ENCODE measurements around the gene PRMT3. TPM values are rescaled to one million over a fixed set of nuclear protein-coding genes. Genes with fewer than 3 reads are reported as not detected.

PRMT3 gene
- total RNA-seq, 1 experiment from 2014 or later, result 23.6 TPM

DNA sequence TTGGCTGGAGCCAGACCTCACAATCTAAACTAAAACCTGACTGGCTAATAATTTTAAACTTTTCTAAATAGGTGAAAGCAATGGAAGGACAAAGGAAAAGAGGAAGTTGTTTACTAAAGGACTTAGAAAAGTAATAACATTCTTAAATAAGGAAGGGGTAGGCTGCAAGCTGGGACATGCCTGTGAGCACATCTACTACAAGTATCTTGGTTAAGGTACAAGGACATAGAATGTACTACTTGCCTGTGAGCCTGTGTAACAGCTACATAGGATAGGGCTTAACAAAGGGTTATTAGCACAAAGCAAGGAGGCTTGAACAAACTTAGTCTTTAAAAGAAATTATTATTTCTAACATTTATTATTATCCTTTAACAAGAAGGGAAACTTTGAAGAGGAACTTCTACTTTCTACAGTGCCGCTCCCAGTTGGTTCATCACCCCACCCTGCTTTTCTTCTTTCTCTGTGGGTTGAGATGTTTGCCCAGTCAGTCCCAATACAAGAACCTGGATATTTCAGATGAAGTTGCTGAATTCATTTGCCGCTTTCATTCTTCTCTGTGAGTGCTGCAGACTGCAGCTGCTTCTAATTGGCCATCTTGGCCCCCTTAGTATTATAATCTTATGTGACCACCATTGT is 87.5 kb downstream of the PRMT3 start:
- Histone ChIP-seq H3K79me2 (ENCODE audit: low read depth) (no peaks in the 10 kb centered on the region), H3K27ac (no peak overlapping the region), H3F3A (ENCODE audit: insufficient read depth, low read depth) (0 out of 2 replicates have a peak, but pooled peaks cover 8% of the 10 kb centered on the region), H3K4me2 (no peak overlapping the region), H2AFZ (no peak overlapping the region), H3K4me3 (no peak overlapping the region), H3K36me3 (ENCODE audit: low read depth) (peaks cover 5% of the 10 kb centered on the region; the same call in 1 of the 2 replicates), H3K9me3 (ENCODE audit: insufficient read depth, low read depth) (no peaks in the 10 kb centered on the region), H3K27me3 (ENCODE audit: insufficient read depth, low read depth) (no peaks in the 10 kb centered on the region), H3K9me2 (ENCODE audit: insufficient read depth) (no peaks in the 10 kb centered on the region), H3K4me1 (replicated peaks; ENCODE audit: insufficient read depth) (no peaks in the 10 kb centered on the region; the same call in 1 of the 2 replicates), H4K20me1 (ENCODE audit: insufficient read depth) (no peaks in the 10 kb centered on the region)
- TF ChIP-seq, protein P1, sequence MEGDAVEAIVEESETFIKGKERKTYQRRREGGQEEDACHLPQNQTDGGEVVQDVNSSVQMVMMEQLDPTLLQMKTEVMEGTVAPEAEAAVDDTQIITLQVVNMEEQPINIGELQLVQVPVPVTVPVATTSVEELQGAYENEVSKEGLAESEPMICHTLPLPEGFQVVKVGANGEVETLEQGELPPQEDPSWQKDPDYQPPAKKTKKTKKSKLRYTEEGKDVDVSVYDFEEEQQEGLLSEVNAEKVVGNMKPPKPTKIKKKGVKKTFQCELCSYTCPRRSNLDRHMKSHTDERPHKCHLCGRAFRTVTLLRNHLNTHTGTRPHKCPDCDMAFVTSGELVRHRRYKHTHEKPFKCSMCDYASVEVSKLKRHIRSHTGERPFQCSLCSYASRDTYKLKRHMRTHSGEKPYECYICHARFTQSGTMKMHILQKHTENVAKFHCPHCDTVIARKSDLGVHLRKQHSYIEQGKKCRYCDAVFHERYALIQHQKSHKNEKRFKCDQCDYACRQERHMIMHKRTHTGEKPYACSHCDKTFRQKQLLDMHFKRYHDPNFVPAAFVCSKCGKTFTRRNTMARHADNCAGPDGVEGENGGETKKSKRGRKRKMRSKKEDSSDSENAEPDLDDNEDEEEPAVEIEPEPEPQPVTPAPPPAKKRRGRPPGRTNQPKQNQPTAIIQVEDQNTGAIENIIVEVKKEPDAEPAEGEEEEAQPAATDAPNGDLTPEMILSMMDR (conservative IDR thresholded peaks at IDR 0.05), result no peak
- no peak for TF ChIP-seq EZH2 (IDR thresholded peaks at IDR 0.05; ENCODE audit: low read depth)
- BruUV-seq (replicated peaks), result no TSS peak
- no peak for DNase-seq
- POLR2A ChIA-PET (ENCODE audit: unreplicated experiment), result no interaction called here
- CTCF ChIA-PET, result no interaction called here
- intact Hi-C loops (cut with micrococcal nuclease; ENCODE audit: unreplicated experiment), result no loop called here

DNA sequence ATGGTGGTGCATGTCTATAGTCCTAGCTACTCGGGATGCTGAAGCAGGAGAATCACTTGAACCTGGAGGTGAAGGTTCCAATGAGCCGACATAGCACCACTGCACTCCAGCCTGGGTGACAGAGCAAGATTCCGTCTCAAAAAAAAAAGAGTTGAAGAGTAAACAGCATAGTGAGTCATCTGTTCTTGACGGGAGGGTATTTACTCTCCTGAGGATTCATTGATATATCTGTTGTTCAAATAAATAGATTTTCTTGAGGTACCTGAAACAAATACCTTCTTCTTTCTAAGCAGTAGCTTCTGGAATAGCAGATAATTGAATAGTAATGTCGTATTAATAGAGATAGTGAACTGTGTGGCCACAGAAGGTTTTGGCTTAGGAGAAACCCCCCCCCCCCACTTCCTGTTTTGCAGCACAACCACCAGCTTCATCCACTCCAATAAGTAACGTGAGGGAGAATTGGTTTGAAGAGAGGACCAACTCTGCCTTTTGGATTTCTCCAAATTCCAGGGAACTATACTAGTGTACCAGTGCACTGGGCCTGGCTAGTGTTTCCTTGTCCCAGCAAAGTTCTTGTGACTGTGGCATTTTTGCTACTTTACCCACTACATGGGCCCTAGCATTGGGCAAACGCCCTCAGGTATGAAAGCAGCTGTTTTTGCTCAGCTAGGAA is 90.0 kb downstream of the PRMT3 start:
- intact Hi-C loops (cut with micrococcal nuclease; ENCODE audit: unreplicated experiment), result no loop called here
- no TSS peak for BruUV-seq (replicated peaks)

GRCh38 chr11:20479513-20479912 is 92.0 kb downstream of the PRMT3 start:
- Histone ChIP-seq H3K27ac (no peak overlapping the region), H3K4me1 (replicated peaks; ENCODE audit: insufficient read depth) (no peaks in the 10 kb centered on the region; the same call in 1 of the 2 replicates), H3K4me3 (no peak overlapping the region), H4K20me1 (ENCODE audit: insufficient read depth) (no peaks in the 10 kb centered on the region), H3K36me3 (ENCODE audit: low read depth) (no peaks in the 10 kb centered on the region), H2AFZ (no peak overlapping the region), H3K9me2 (ENCODE audit: insufficient read depth) (no peaks in the 10 kb centered on the region), H3K79me2 (ENCODE audit: low read depth) (no peaks in the 10 kb centered on the region), H3K27me3 (ENCODE audit: insufficient read depth, low read depth) (no peaks in the 10 kb centered on the region), H3K9me3 (ENCODE audit: insufficient read depth, low read depth) (no peaks in the 10 kb centered on the region), H3F3A (ENCODE audit: insufficient read depth, low read depth) (0 out of 2 replicates have a peak, but pooled peaks cover 8% of the 10 kb centered on the region), H3K4me2 (no peak overlapping the region)
- no peak for TF ChIP-seq EZH2 (IDR thresholded peaks at IDR 0.05; ENCODE audit: low read depth)
- TF ChIP-seq, protein P1 (conservative IDR thresholded peaks at IDR 0.05), result no peak
- DNase-seq, result no peak
- no TSS peak for BruUV-seq (replicated peaks)
- POLR2A ChIA-PET (ENCODE audit: unreplicated experiment), result no interaction called here
- intact Hi-C loops (cut with micrococcal nuclease; ENCODE audit: unreplicated experiment), result no loop called here
- CTCF ChIA-PET, result no interaction called here

More for the DNA sequence above, 90.0 kb downstream of the PRMT3 start:
- no peak overlapping the region for H3K4me3 ChIP-seq
- H3K9me3 ChIP-seq (ENCODE audit: insufficient read depth, low read depth), result no peaks in the 10 kb centered on the region
- H2AFZ ChIP-seq, result no peak overlapping the region
- no peaks in the 10 kb centered on the region for H4K20me1 ChIP-seq (ENCODE audit: insufficient read depth)
- H3K4me2 ChIP-seq, result no peak overlapping the region
- H3K4me1 ChIP-seq (replicated peaks; ENCODE audit: insufficient read depth), result no peaks in the 10 kb centered on the region; the same call in 1 of the 2 replicates
- no peaks in the 10 kb centered on the region for H3K9me2 ChIP-seq (ENCODE audit: insufficient read depth)
- POLR2A ChIA-PET (ENCODE audit: unreplicated experiment), result no interaction called here
- H3K27ac ChIP-seq, result no peak overlapping the region
- no peaks in the 10 kb centered on the region for H3K27me3 ChIP-seq (ENCODE audit: insufficient read depth, low read depth)
- TF ChIP-seq EZH2 (IDR thresholded peaks at IDR 0.05; ENCODE audit: low read depth), result no peak
- TF ChIP-seq, protein P1 (conservative IDR thresholded peaks at IDR 0.05), result no peak
- H3K79me2 ChIP-seq (ENCODE audit: low read depth), result no peaks in the 10 kb centered on the region
- no peaks in the 10 kb centered on the region for H3K36me3 ChIP-seq (ENCODE audit: low read depth)
- CTCF ChIA-PET, result no interaction called here
- H3F3A ChIP-seq (ENCODE audit: insufficient read depth, low read depth), result 0 out of 2 replicates have a peak, but pooled peaks cover 8% of the 10 kb centered on the region
- no peak for DNase-seq

All from PC-9 (cell line).